ENCODE results near the gene LHFPL6. TPM values are rescaled to one million over a fixed set of nuclear protein-coding genes. Genes with fewer than 3 reads are reported as not detected.

Gene LHFPL6
- total RNA-seq, 1 experiment from 2014 or later: 8.9 TPM

DNA sequence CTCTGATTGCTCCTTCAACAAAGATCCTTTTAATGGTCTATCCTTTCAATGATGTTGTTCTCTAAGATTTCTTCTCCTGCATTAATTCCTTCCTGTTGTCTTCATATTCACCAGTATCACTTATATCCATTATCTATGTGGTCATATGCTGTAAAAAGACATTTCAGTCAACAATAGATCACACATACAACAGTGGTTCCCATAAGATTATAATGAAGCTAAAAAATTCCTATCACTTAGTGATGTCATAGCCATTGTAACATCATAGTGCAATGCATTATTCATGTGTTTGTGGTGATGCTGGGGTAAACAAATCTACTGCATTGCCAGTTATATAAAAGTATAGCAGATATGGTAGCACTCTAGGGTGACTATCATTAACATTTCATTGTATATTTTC, 266.1 kb downstream of the LHFPL6 start:
- CTCF ChIA-PET: no interaction called here
- TF ChIP-seq, protein P1, sequence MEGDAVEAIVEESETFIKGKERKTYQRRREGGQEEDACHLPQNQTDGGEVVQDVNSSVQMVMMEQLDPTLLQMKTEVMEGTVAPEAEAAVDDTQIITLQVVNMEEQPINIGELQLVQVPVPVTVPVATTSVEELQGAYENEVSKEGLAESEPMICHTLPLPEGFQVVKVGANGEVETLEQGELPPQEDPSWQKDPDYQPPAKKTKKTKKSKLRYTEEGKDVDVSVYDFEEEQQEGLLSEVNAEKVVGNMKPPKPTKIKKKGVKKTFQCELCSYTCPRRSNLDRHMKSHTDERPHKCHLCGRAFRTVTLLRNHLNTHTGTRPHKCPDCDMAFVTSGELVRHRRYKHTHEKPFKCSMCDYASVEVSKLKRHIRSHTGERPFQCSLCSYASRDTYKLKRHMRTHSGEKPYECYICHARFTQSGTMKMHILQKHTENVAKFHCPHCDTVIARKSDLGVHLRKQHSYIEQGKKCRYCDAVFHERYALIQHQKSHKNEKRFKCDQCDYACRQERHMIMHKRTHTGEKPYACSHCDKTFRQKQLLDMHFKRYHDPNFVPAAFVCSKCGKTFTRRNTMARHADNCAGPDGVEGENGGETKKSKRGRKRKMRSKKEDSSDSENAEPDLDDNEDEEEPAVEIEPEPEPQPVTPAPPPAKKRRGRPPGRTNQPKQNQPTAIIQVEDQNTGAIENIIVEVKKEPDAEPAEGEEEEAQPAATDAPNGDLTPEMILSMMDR (IDR thresholded peaks at IDR 0.05; ENCODE audit: unreplicated experiment): no peak

GRCh38 chr13:39336207-39336606, 266.8 kb downstream of the LHFPL6 start:
- H3K36me3 Mint-ChIP-seq (ENCODE audit: insufficient read depth, unreplicated experiment): no peaks in the 10 kb centered on the region
- TF ChIP-seq, protein P1 (IDR thresholded peaks at IDR 0.05; ENCODE audit: unreplicated experiment): no peak
- POLR2A ChIA-PET: no interaction called here

More for the DNA sequence above, 266.1 kb downstream of the LHFPL6 start:
- no peak overlapping the region for H3K27ac Mint-ChIP-seq (ENCODE audit: low read depth, unreplicated experiment)
- no peak for DNase-seq (ENCODE audit: unreplicated experiment)
- H3K9me3 Mint-ChIP-seq (ENCODE audit: unreplicated experiment): no peaks in the 10 kb centered on the region
- no peaks in the 10 kb centered on the region for H3K27me3 Mint-ChIP-seq (ENCODE audit: insufficient read depth, unreplicated experiment)
- BruUV-seq (replicated peaks): no TSS peak
- no peak overlapping the region for H3K4me3 Mint-ChIP-seq (ENCODE audit: unreplicated experiment)
- intact Hi-C loops (cut with micrococcal nuclease): no loop called here
- no peaks in the 10 kb centered on the region for H3K36me3 Mint-ChIP-seq (ENCODE audit: insufficient read depth, unreplicated experiment)
- H3K4me1 Mint-ChIP-seq (ENCODE audit: insufficient read depth, unreplicated experiment): no peaks in the 10 kb centered on the region
- POLR2A ChIA-PET: no interaction called here

GRCh38 chr13:39335721-39336120, 267.3 kb downstream of the LHFPL6 start:
- intact Hi-C loops (cut with micrococcal nuclease): no loop called here
- Mint-ChIP-seq H3K9me3 (ENCODE audit: unreplicated experiment) (no peaks in the 10 kb centered on the region), H3K4me1 (ENCODE audit: insufficient read depth, unreplicated experiment) (no peaks in the 10 kb centered on the region), H3K36me3 (ENCODE audit: insufficient read depth, unreplicated experiment) (no peaks in the 10 kb centered on the region), H3K27me3 (ENCODE audit: insufficient read depth, unreplicated experiment) (peaks cover 11% of the 10 kb centered on the region), H3K27ac (ENCODE audit: low read depth, unreplicated experiment) (no peak overlapping the region), H3K4me3 (ENCODE audit: unreplicated experiment) (no peak overlapping the region)
- CTCF ChIA-PET: interaction anchor here (0.6 kb wide), 1 partner anchor 233 kb away, joined by 3 read pairs; no protein-coding TSS in a partner anchor
- DNase-seq (ENCODE audit: unreplicated experiment): no peak
- TF ChIP-seq, protein P1 (IDR thresholded peaks at IDR 0.05; ENCODE audit: unreplicated experiment): no peak
- BruUV-seq (replicated peaks): no TSS peak
- POLR2A ChIA-PET: no interaction called here

More at GRCh38 chr13:39336207-39336606, 266.8 kb downstream of the LHFPL6 start:
- BruUV-seq (replicated peaks): no TSS peak
- peaks cover 6% of the 10 kb centered on the region for H3K27me3 Mint-ChIP-seq (ENCODE audit: insufficient read depth, unreplicated experiment)
- intact Hi-C loops (cut with micrococcal nuclease): no loop called here
- CTCF ChIA-PET: interaction anchor here (0.6 kb wide), 1 partner anchor 233 kb away, joined by 3 read pairs; no protein-coding TSS in a partner anchor
- no peak for DNase-seq (ENCODE audit: unreplicated experiment)
- no peak overlapping the region for H3K4me3 Mint-ChIP-seq (ENCODE audit: unreplicated experiment)
- no peaks in the 10 kb centered on the region for H3K4me1 Mint-ChIP-seq (ENCODE audit: insufficient read depth, unreplicated experiment)
- H3K9me3 Mint-ChIP-seq (ENCODE audit: unreplicated experiment): no peaks in the 10 kb centered on the region
- H3K27ac Mint-ChIP-seq (ENCODE audit: low read depth, unreplicated experiment): no peak overlapping the region

DNA sequence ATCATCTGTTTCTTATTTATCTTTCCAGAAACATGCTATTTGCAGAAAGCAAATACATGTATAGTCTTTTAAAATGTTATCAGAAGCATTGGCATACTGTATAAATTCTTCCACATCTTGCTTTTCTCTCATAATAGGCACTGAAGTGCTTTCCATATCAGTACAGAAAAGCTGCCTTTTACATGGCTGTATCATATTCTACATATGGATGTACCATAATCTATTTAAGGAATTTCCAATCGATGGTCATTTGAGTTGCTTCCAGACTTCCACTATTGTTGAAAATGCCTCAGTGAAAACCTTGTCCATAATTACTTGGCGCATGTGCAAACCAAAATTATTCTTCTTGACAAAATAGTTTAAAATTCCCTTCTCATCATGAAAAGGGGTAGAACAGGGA, 272.5 kb downstream of the LHFPL6 start:
- POLR2A ChIA-PET: interaction anchor here (0.6 kb wide), 1 partner anchor 11 kb away, joined by 3 read pairs; no protein-coding TSS in a partner anchor
- no TSS peak for BruUV-seq (replicated peaks)
- intact Hi-C loops (cut with micrococcal nuclease): no loop called here

More for the DNA sequence above, 272.5 kb downstream of the LHFPL6 start:
- H3K4me3 Mint-ChIP-seq (ENCODE audit: unreplicated experiment): no peak overlapping the region
- peaks cover 17% of the 10 kb centered on the region for H3K27me3 Mint-ChIP-seq (ENCODE audit: insufficient read depth, unreplicated experiment)
- TF ChIP-seq, protein P1 (IDR thresholded peaks at IDR 0.05; ENCODE audit: unreplicated experiment): no peak
- H3K4me1 Mint-ChIP-seq (ENCODE audit: insufficient read depth, unreplicated experiment): no peaks in the 10 kb centered on the region
- CTCF ChIA-PET: interaction anchor here (0.6 kb wide), 1 partner anchor 10 kb away, joined by 3 read pairs; no protein-coding TSS in a partner anchor
- no peaks in the 10 kb centered on the region for H3K9me3 Mint-ChIP-seq (ENCODE audit: unreplicated experiment)
- DNase-seq (ENCODE audit: unreplicated experiment): no peak
- H3K27ac Mint-ChIP-seq (ENCODE audit: low read depth, unreplicated experiment): no peak overlapping the region
- no peaks in the 10 kb centered on the region for H3K36me3 Mint-ChIP-seq (ENCODE audit: insufficient read depth, unreplicated experiment)

All from MCF 10A (cell line).